Chondrocyte (in vitro differentiated cells): ENCODE results near the gene LXN. TPM values are rescaled to one million over a fixed set of nuclear protein-coding genes. Genes with fewer than 3 reads are reported as not detected.

ENCODE experiments used
- DNase-seq: peaks from one replicate; pipeline ENCODE4 v3.0.0; 2021; ENCODE audit warnings: mixed read lengths, low spot score
- H3K27ac Mint-ChIP-seq: one replicate; pipeline ENCODE4 v1.8.0; 2021; ENCODE audit warnings: mild to moderate bottlenecking, moderate library complexity, mixed read lengths; ENCODE audit not compliant: unreplicated experiment
- H3K27me3 Mint-ChIP-seq: 2 replicates; pipeline ENCODE4 v1.8.0; 2021; ENCODE audit warnings: low read depth, mixed read lengths
- H3K36me3 Mint-ChIP-seq: 2 replicates; pipeline ENCODE4 v1.8.0; 2021; ENCODE audit warnings: low read depth, mixed read lengths
- H3K4me1 Mint-ChIP-seq: 2 replicates; pipeline ENCODE4 v1.8.0; 2021; ENCODE audit warnings: low read depth, mild to moderate bottlenecking, mixed read lengths
- H3K4me3 Mint-ChIP-seq: one replicate; pipeline ENCODE4 v1.8.0; 2021; ENCODE audit warnings: mild to moderate bottlenecking, moderate library complexity, mixed read lengths; ENCODE audit not compliant: unreplicated experiment
- H3K9me3 Mint-ChIP-seq: 2 replicates; pipeline ENCODE4 v1.8.0; 2021; ENCODE audit warnings: low read depth, mixed read lengths
- total RNA-seq: library from RNA; stranded (reverse); gene quantifications from 3 replicates; pipeline ENCODE4 v1.2.1, GENCODE V29; 2021
- TF ChIP-seq, protein P1 (sequence below): fragments of 200-600 bp; sonication (generic); IDR thresholded peaks from 2 replicates; pipeline ENCODE4 v1.5.0; 2021; ENCODE audit warnings: antibody characterized with exemption, mild to moderate bottlenecking, moderate library complexity

LXN gene
- total RNA-seq, 1 donor from 2014 or later: 3.3 TPM

DNA sequence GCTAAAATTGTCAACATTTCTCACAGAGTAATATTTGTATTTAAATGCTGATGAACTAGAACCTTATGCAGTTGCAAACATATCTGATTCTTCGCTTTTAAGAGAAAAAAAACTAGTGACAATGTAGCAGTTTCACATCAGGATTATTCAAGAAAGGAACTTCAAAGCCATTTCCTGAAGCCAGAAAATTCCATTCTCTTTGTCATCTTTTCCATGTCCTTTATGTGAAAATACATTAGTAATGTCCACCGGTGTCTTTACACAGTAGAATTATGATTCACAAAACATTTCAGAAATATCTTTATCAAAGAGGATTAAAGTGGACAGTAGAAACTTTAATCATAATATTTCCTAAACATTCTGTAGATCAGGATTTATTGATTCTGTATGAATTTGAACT is 12.7 kb upstream of the LXN start:
- no peak for DNase-seq
- Mint-ChIP-seq H3K36me3 (peaks cover 8% of the 10 kb centered on the region), H3K27me3 (no peaks in the 10 kb centered on the region), H3K9me3 (no peaks in the 10 kb centered on the region), H3K4me1 (no peaks in the 10 kb centered on the region), H3K27ac (no peak overlapping the region), H3K4me3 (no peak overlapping the region)
- TF ChIP-seq, protein P1, sequence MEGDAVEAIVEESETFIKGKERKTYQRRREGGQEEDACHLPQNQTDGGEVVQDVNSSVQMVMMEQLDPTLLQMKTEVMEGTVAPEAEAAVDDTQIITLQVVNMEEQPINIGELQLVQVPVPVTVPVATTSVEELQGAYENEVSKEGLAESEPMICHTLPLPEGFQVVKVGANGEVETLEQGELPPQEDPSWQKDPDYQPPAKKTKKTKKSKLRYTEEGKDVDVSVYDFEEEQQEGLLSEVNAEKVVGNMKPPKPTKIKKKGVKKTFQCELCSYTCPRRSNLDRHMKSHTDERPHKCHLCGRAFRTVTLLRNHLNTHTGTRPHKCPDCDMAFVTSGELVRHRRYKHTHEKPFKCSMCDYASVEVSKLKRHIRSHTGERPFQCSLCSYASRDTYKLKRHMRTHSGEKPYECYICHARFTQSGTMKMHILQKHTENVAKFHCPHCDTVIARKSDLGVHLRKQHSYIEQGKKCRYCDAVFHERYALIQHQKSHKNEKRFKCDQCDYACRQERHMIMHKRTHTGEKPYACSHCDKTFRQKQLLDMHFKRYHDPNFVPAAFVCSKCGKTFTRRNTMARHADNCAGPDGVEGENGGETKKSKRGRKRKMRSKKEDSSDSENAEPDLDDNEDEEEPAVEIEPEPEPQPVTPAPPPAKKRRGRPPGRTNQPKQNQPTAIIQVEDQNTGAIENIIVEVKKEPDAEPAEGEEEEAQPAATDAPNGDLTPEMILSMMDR: no peak

DNA sequence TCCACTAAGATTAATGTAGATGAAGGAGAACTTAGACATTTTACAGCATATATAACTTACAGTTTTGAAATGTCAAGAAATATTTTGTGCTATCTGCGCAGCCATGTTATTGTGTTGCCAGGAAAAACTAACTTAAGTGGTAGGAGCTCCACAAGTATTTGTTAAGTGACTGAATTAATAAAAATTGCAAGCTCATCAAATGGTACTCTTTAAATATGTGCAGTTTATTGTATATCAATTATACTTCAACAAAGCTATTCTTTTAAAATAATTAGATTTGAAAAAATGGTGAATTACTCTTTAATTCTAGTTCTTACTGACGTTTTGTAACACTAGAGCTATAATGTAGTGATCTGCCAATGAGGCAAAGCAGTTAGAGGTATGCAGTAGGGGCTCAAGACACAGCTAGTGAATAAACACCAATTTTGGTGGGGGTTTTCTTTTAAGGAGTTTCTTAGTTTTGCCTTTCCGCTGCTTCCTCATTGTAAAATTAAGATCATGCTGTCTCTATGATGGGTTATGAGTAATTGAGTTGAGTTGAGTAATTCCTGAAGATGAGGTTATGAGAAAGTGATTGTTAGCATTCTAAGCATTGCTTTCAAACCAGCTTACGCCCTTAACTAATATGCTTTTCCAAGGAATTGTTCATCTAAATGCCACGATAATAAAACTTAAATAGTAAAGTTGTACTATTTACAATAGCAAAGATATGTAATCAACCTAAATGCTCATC is 10.9 kb upstream of the LXN start:
- no peak overlapping the region for H3K27ac Mint-ChIP-seq
- H3K27me3 Mint-ChIP-seq: no peaks in the 10 kb centered on the region
- H3K4me1 Mint-ChIP-seq: no peaks in the 10 kb centered on the region
- DNase-seq: no peak
- H3K4me3 Mint-ChIP-seq: no peak overlapping the region
- H3K36me3 Mint-ChIP-seq: peaks cover 5% of the 10 kb centered on the region
- TF ChIP-seq, protein P1: no peak
- H3K9me3 Mint-ChIP-seq: no peaks in the 10 kb centered on the region

DNA sequence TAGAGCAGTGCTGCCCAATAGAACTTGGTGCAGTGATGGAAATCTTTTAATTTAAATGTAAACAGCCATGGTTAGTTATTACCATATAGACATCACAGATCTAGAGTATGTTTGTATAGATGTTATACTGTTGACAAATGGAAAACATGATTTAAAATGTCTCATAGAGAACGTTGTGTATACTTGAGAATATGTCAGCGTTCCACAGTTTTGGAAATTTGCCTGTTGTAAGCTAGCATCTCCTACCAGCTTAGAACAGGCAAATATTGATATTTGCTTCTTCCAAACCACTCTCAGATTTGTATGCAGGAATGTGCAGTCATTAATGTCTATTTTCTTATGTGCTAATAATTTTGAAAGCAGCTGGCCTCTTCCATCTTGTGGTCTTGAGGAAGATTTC is 8.4 kb upstream of the LXN start:
- Mint-ChIP-seq H3K36me3 (peaks cover 11% of the 10 kb centered on the region), H3K9me3 (no peaks in the 10 kb centered on the region), H3K4me1 (no peaks in the 10 kb centered on the region), H3K4me3 (no peak overlapping the region), H3K27me3 (no peaks in the 10 kb centered on the region), H3K27ac (no peak overlapping the region)
- DNase-seq: no peak
- TF ChIP-seq, protein P1: no peak

DNA sequence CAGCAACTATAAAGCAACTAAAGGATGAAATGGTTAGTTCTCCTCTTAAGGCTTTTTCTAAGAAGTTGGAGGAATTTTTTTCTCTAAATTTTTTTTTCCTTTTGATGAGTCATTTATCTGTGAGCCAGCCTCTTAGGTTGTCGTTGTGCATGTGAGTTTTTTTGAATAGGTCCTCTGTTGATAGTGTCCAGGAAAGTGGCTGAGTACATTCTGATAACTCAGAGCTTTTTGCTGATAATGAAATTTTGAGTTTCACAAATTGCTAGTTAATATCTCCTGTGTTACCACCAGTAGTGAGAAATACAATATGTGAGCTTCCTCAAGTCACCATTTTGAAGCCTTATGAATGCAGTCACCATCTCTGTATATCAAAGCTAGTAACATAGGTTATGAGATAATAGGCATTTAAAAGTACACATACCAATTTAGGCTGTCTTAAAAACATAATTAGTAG is 7.1 kb upstream of the LXN start:
- Mint-ChIP-seq H3K36me3 (peaks cover 11% of the 10 kb centered on the region), H3K27ac (no peak overlapping the region), H3K27me3 (no peaks in the 10 kb centered on the region), H3K9me3 (no peaks in the 10 kb centered on the region), H3K4me3 (no peak overlapping the region), H3K4me1 (no peaks in the 10 kb centered on the region)
- TF ChIP-seq, protein P1: no peak
- DNase-seq: no peak

DNA sequence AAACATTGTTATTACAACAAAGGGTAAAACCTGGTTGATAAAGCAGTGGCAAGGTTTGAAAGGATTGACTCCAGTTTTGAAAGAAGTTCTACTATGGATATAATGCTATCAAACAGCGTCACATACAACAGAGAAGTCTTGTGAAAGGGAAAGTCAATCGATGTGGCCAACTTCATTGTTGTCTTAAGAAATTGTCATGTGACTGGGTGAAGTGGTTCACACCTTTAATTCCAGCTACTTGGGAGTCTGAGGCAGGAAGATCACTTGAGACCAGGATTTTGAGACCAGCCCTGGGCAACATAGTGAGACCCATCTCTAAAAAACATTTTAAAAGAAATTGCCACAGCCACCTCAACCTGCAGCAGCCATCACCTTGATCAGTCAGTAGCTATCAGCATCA is 6.2 kb upstream of the LXN start:
- Mint-ChIP-seq H3K4me3 (no peak overlapping the region), H3K9me3 (no peaks in the 10 kb centered on the region), H3K36me3 (peaks cover 7% of the 10 kb centered on the region), H3K27ac (no peak overlapping the region), H3K27me3 (no peaks in the 10 kb centered on the region), H3K4me1 (no peaks in the 10 kb centered on the region)
- TF ChIP-seq, protein P1: no peak
- DNase-seq: no peak
